ENCODE data around the gene OTOGL.

DNA sequence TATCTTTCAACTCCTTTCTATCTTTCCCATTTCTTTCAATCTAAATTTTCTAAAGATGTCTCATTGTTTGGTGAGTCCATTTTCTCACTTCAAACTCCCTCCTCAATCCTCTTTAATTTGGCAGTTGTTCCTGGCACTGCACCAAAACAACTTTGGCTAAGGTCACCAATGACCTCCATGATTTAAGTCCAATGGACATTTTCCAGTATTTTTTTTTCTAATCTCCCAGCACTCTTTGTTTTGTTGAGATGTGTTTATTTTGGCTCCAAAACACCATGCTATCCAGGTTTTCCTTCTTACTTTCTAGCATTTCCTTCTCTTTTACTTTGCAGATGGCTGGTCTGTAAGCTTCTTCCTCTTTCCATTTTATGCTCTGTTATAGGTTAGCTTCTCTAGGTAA is 42.5 kb upstream of the OTOGL start:
- TF ChIP-seq, protein P1, sequence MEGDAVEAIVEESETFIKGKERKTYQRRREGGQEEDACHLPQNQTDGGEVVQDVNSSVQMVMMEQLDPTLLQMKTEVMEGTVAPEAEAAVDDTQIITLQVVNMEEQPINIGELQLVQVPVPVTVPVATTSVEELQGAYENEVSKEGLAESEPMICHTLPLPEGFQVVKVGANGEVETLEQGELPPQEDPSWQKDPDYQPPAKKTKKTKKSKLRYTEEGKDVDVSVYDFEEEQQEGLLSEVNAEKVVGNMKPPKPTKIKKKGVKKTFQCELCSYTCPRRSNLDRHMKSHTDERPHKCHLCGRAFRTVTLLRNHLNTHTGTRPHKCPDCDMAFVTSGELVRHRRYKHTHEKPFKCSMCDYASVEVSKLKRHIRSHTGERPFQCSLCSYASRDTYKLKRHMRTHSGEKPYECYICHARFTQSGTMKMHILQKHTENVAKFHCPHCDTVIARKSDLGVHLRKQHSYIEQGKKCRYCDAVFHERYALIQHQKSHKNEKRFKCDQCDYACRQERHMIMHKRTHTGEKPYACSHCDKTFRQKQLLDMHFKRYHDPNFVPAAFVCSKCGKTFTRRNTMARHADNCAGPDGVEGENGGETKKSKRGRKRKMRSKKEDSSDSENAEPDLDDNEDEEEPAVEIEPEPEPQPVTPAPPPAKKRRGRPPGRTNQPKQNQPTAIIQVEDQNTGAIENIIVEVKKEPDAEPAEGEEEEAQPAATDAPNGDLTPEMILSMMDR (conservative IDR thresholded peaks at IDR 0.05; ENCODE audit: low read length): no peak
- TF ChIP-seq EZH2phosphoT487 (IDR thresholded peaks at IDR 0.05; ENCODE audit: borderline replicate concordance): no peak
